HepG2 (cell line): Measurements from ENCODE around the gene ELL. TPM values are rescaled to one million over a fixed set of nuclear protein-coding genes. Genes with fewer than 3 reads are reported as not detected.
A peak's percentile ranks its signal among the peaks of the same experiment; 100 is the strongest.

Experiments
- EED ChIP-seq: sonication (generic); formaldehyde crosslinking; IDR thresholded peaks from 2 replicates; pipeline ENCODE4 v1.5.0; 2020; ENCODE audit warnings: mild to moderate bottlenecking, missing genetic modification reagents
- GZF1 ChIP-seq: sonication (generic); formaldehyde crosslinking; IDR thresholded peaks from 2 replicates; pipeline ENCODE4 v1.5.1; 2020; ENCODE audit warnings: mild to moderate bottlenecking, missing genetic modification reagents
- HNRNPH1 ChIP-seq: fragments of 200-400 bp; formaldehyde crosslinking; optimal IDR thresholded peaks from 2 replicates; pipeline ENCODE3; 2017; ENCODE audit warnings: mild to moderate bottlenecking, low read depth, low read length
- NR2F6 ChIP-seq, 2 experiments: IDR thresholded peaks; 2 replicates each; pipeline ENCODE4 v1.6.1; 2016; ENCODE audit warnings: antibody characterized with exemption in 1 of 2, mild to moderate bottlenecking in 1 of 2
- ZBTB37 ChIP-seq: sonication (generic); formaldehyde crosslinking; IDR thresholded peaks from 2 replicates; pipeline ENCODE4 v1.4.0; 2020; ENCODE audit warnings: mild to moderate bottlenecking, missing genetic modification reagents
- ZMYM3 ChIP-seq: sonication (generic); formaldehyde crosslinking; IDR thresholded peaks from 2 replicates; pipeline ENCODE4 v1.5.1; 2020; ENCODE audit warnings: mild to moderate bottlenecking, missing genetic modification reagents
- ZNF256 ChIP-seq: sonication (generic); formaldehyde crosslinking; conservative IDR thresholded peaks from 2 replicates; pipeline ENCODE4 v1.4.0; 2020; ENCODE audit warnings: missing genetic modification reagents
- ZNF773 ChIP-seq: sonication (generic); formaldehyde crosslinking; IDR thresholded peaks from 2 replicates; pipeline ENCODE4 v1.4.0; 2020; ENCODE audit warnings: missing genetic modification reagents, borderline replicate concordance
- ZSCAN12 ChIP-seq: sonication (generic); formaldehyde crosslinking; IDR thresholded peaks from 2 replicates; pipeline ENCODE4 v1.9.0; 2021; ENCODE audit warnings: mild to moderate bottlenecking, missing genetic modification reagents
- polyA plus RNA-seq, 8 experiments: library from polyadenylated mRNA; depleted of rRNA in 3 of 8; stranded (reverse) in 7 of 8; unstranded in 1 of 8; fragments of >200 nt; fragmentation: Illumina TruSeq in 4 of 8; extraction: Trizol in 4 of 8; gene quantifications; 2 replicates each; pipeline versions ENCODE4 v1.2.1 to v1.2.3, GENCODE V29; 2011 to 2016; ENCODE audit warnings: low read depth in 4 of 8, missing spikeins in 1 of 8, mixed read lengths in 1 of 8; ENCODE audit not compliant: insufficient read depth in 1 of 8
- total RNA-seq, 5 experiments: library from RNA; depleted of rRNA; stranded (reverse); fragments of >200 nt; fragmentation: Illumina TruSeq; extraction: Trizol; gene quantifications; 2 replicates each; pipeline ENCODE4 v1.2.3, GENCODE V29; 2016; ENCODE audit warnings: low read depth in 1 of 5
- TF ChIP-seq, protein P1 (sequence below): sonication (generic); formaldehyde crosslinking; IDR thresholded peaks from 2 replicates; pipeline ENCODE4 v1.5.0; 2020; ENCODE audit warnings: mild to moderate bottlenecking, missing genetic modification reagents, borderline replicate concordance
- TF ChIP-seq, protein P2 (sequence below): IDR thresholded peaks from 2 replicates; pipeline ENCODE4 v1.6.1; 2018; ENCODE audit warnings: missing genetic modification reagents
- TF ChIP-seq, protein P3 (sequence below): sonication (generic); formaldehyde crosslinking; IDR thresholded peaks from 2 replicates; pipeline ENCODE4 v1.8.1; 2023; ENCODE audit warnings: missing genetic modification reagents, mild to moderate bottlenecking, borderline replicate concordance
- TF ChIP-seq, protein P4 (sequence below): sonication (generic); formaldehyde crosslinking; IDR thresholded peaks from 2 replicates; pipeline ENCODE4 v1.4.0; 2020; ENCODE audit warnings: low read depth, mild to moderate bottlenecking, missing genetic modification reagents

Gene ELL
- total and polyA plus RNA-seq, 2 of the 13 experiments (the other 11 are each of a cell fraction or from before 2014, with no cell fraction given), result 3.7 to 5.4 TPM

- TF ChIP-seq, protein P1, sequence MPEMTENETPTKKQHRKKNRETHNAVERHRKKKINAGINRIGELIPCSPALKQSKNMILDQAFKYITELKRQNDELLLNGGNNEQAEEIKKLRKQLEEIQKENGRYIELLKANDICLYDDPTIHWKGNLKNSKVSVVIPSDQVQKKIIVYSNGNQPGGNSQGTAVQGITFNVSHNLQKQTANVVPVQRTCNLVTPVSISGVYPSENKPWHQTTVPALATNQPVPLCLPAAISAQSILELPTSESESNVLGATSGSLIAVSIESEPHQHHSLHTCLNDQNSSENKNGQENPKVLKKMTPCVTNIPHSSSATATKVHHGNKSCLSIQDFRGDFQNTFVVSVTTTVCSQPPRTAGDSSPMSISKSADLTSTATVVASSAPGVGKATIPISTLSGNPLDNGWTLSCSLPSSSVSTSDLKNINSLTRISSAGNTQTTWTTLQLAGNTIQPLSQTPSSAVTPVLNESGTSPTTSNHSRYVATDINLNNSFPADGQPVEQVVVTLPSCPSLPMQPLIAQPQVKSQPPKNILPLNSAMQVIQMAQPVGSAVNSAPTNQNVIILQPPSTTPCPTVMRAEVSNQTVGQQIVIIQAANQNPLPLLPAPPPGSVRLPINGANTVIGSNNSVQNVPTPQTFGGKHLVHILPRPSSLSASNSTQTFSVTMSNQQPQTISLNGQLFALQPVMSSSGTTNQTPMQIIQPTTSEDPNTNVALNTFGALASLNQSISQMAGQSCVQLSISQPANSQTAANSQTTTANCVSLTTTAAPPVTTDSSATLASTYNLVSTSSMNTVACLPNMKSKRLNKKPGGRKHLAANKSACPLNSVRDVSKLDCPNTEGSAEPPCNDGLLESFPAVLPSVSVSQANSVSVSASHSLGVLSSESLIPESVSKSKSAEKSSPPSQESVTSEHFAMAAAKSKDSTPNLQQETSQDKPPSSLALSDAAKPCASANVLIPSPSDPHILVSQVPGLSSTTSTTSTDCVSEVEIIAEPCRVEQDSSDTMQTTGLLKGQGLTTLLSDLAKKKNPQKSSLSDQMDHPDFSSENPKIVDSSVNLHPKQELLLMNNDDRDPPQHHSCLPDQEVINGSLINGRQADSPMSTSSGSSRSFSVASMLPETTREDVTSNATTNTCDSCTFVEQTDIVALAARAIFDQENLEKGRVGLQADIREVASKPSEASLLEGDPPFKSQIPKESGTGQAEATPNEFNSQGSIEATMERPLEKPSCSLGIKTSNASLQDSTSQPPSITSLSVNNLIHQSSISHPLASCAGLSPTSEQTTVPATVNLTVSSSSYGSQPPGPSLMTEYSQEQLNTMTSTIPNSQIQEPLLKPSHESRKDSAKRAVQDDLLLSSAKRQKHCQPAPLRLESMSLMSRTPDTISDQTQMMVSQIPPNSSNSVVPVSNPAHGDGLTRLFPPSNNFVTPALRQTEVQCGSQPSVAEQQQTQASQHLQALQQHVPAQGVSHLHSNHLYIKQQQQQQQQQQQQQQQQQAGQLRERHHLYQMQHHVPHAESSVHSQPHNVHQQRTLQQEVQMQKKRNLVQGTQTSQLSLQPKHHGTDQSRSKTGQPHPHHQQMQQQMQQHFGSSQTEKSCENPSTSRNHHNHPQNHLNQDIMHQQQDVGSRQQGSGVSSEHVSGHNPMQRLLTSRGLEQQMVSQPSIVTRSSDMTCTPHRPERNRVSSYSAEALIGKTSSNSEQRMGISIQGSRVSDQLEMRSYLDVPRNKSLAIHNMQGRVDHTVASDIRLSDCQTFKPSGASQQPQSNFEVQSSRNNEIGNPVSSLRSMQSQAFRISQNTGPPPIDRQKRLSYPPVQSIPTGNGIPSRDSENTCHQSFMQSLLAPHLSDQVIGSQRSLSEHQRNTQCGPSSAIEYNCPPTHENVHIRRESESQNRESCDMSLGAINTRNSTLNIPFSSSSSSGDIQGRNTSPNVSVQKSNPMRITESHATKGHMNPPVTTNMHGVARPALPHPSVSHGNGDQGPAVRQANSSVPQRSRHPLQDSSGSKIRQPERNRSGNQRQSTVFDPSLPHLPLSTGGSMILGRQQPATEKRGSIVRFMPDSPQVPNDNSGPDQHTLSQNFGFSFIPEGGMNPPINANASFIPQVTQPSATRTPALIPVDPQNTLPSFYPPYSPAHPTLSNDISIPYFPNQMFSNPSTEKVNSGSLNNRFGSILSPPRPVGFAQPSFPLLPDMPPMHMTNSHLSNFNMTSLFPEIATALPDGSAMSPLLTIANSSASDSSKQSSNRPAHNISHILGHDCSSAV (CRISPR knock-in tag), result no peak
- TF ChIP-seq HNRNPH1 (no peak), ZMYM3 (CRISPR knock-in tag) (no peak), ZSCAN12 (CRISPR knock-in tag) (no peak), ZNF256 (CRISPR knock-in tag) (no peak), NR2F6 (IDR thresholded peaks at IDR 0.05) (no peak), NR2F6 (CRISPR knock-in tag; IDR thresholded peaks at IDR 0.05) (no peak), GZF1 (CRISPR knock-in tag) (no peak), EED (CRISPR knock-in tag) (0 out of 2 replicates have a peak, but pooled peaks have one; percentile 22), ZBTB37 (CRISPR knock-in tag) (no peak), ZNF773 (peak; percentile 48; the same call in 1 of the 2 replicates)
- TF ChIP-seq, protein P2, sequence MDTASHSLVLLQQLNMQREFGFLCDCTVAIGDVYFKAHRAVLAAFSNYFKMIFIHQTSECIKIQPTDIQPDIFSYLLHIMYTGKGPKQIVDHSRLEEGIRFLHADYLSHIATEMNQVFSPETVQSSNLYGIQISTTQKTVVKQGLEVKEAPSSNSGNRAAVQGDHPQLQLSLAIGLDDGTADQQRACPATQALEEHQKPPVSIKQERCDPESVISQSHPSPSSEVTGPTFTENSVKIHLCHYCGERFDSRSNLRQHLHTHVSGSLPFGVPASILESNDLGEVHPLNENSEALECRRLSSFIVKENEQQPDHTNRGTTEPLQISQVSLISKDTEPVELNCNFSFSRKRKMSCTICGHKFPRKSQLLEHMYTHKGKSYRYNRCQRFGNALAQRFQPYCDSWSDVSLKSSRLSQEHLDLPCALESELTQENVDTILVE, result peak; percentile 71; the same call in 1 of the 2 replicates
- TF ChIP-seq, protein P3, sequence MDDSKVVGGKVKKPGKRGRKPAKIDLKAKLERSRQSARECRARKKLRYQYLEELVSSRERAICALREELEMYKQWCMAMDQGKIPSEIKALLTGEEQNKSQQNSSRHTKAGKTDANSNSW (CRISPR knock-in tag), result no peak
- TF ChIP-seq, protein P4, sequence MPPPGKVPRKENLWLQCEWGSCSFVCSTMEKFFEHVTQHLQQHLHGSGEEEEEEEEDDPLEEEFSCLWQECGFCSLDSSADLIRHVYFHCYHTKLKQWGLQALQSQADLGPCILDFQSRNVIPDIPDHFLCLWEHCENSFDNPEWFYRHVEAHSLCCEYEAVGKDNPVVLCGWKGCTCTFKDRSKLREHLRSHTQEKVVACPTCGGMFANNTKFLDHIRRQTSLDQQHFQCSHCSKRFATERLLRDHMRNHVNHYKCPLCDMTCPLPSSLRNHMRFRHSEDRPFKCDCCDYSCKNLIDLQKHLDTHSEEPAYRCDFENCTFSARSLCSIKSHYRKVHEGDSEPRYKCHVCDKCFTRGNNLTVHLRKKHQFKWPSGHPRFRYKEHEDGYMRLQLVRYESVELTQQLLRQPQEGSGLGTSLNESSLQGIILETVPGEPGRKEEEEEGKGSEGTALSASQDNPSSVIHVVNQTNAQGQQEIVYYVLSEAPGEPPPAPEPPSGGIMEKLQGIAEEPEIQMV (CRISPR knock-in tag), result no peak
Observed at GRCh38 chr19:18437491-18438330, 84.2 kb downstream of the ELL start, which contains the start of gene ISYNA1 (continued).
